ENCODE measurements around the gene SMOC2.

The SMOC2 gene

DNA sequence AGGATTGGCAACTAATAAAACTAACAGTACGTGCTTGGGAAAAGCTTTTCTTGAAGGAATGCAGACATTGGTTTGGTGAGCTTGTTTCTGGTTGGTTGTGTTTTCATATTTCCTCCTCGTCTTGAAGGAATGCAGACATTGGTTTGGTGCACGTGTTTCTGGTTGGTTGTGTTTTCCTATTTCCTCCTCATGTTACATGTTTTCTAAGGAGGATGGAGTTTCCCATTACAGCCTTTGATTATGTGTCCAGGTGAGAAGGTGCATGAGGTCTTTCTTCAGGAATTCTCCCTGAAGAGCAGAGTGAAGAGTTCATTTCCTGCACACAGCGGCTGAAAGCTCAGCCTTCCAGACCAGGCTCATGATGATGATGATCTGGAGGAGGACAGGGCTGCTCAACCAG lies 190.6 kb downstream of the SMOC2 start:
- DNase-seq, result no peak

DNA sequence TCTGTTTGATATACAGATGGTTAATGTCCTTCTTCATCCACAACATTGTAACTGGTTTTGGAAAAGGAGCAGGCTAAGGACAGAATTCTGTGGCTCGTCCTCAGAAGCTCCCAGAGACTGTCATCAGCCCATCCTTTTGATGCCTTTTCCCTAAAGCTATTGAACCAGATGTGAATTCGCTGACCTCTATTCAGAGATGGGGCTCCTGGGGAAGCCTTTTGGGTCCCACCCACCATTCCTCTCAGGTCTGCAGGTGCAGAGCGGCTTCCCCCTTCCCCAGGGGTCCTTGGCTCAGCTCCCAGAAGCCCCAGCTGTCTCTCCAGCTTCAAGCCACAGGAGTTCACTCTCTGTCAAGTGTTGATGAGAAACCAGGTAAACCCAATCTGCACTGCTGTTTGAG lies 191.7 kb downstream of the SMOC2 start:
- no peak for DNase-seq

DNA sequence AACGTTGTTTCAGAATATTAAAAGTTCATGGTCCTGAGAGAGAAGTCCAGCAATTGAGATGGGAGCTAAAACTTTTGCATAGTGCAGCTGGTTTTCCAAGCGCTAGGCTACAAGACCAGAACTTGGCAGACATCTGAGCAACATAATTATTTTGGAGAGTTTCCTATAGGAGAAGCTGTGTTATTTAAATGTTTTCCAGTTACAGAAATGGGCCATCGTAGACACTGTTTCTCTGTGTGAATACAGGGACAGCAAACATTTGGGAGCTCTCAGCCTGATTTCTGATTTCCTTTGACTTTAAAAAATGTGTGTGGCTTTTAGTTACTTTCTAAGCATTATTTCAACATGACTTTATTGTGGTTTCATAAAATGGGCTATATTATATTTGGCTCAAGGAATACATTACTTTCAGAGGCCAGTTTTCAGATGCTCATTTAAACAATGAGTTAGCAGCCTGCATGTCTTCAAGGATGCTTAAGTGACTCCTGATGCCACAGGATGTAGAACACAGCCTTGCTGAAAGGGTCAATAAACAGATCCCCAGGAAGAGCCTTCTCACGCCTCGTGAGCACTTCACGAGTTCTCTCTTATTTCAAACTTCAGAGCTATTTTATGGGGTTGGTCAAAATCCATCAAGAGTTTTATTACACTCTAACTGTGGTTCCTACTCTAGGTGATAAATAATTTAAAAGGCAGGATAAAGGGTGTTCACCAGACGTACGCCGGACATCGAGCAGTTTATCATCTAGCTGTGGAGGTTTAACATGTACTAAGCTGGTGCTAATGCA lies 193.8 kb downstream of the SMOC2 start:
- no peak for DNase-seq

DNA sequence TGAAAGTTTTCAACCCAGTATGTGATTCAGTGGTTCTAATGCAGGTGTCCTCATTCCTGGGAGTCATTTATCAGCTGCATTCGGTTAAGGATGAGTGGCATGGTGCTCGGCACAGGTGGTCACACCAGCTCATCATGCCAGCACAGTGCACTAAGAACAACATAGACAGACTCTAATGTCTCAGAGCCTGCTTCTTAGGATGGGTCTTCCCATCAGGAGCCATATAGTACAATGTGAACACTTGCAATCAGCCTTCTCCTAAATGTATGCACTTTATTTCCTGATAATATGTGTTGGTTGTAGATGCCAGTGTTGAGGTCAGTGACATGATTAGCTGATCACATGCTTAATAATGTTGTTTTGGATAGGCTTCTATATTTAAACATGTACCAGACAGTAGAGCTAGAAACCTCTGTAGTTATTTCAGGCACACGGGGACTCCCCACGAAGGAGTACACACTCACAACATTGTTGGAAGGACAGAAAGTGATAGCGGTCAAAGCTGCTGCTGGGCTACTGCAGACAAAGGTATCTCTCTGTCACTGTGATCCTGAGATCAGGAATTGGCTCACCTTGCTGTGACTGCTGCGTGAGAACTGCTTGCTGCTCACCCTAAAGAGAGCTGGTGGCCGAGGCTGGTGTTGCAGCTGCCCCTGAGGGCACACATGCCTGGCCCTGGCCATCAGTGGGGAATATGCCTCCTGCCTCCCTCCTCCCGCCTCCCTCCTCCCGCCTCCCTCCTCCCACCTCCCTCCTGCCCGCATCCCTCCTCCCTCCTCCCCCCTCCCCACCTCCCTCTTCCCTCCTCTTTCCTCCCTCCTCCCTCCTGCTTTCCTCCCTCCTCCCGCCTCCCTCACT lies 195.4 kb downstream of the SMOC2 start:
- no peak for DNase-seq

DNA sequence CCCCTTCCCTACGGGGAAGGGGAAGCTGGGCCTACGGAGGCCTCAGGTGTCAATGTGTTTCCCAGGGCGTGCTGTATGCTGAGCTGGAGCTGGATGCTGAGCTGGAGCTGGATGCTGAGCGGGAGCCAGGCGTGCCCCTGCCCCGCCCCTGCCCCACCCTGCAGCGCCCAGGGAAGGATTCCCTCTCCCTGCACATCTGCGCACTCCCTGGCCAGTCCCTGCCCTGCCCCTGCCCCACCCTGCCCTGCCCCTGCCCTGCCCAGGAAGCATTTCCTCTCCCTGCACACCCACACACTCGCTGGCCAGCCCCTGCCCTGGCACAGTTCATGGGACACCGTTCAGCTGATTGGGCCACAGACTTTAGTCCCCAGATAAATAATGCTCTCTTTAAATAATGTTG lies 196.8 kb downstream of the SMOC2 start:
- no peak for DNase-seq

DNA sequence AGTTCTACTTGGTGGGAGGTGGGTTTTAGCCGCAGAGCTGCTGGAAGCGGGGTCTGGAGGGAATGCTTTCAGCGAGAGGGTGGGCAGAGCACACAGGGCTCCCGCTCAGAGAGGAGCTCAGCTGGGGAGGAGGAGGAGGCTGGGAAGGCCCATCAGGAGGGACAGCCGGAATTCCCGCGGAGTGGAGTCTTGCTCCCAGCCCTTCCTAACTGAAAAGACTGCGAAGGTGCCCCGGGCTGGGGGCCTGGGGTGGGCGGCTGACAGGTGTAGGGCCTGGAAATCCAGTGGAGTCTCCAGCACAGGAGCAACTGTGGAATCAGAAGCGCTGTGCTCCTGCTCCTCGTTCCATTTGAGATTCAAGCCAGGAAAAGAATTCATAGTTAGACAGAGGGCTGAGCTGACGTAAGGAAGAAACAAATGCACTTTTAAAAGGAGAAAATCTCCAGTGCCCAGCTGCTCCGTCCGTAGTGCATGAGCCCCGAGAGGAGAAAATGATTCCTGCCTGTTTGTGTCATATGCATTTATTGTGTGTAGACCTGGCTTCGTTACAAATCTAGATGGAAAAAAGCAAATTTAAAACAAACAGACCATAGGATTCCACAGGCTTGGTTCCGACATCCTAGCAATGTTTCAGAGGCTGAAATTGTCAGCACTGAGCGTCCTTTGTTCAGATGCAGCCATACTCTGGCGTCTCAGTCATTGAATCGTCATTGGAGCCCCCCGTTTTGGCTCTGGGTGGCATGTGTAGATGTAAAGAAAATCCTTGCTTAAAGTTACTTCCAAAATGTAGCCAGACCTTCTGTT lies 197.7 kb downstream of the SMOC2 start:
- DNase-seq, result no peak

DNA sequence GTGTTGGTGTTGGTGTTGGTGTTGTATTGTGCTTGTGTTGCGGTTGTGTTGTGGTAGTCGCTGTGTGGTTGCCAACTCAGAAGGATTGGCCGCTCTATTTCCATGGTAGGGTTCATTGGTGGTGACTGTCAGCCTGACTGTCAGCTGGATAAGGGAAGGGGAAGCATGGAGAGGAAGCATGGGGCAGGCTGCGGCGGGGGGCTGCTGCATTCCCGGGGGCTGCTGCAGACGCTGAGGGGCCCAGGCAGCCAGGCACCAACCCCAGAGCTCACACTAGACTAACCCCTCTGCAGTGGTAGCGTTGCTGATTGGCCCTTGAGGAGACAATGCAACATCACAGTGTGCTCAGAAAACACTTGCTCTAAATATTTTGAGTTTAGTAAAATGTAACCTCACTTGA lies 199.2 kb downstream of the SMOC2 start:
- DNase-seq, result no peak

DNA sequence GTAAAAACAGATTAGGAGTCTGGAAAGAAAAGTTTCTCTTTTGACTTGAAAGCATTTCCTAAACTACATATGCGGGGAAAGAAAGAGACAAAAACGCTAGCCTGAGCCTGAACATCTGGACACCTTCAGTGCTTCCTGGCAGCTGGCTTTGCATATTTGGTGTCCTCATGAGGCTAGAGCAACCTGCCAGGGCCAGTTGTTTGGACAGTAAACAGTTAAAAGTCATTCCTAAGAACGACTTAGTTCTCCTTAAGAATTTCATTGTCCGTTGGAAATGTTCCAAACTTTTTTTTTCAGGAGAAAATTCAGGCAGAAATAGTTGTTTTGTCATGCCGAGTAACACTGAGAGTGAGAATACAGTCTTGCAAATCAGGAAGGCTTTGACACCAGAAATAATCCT lies 199.8 kb downstream of the SMOC2 start:
- peak; percentile 10 for DNase-seq

DNA sequence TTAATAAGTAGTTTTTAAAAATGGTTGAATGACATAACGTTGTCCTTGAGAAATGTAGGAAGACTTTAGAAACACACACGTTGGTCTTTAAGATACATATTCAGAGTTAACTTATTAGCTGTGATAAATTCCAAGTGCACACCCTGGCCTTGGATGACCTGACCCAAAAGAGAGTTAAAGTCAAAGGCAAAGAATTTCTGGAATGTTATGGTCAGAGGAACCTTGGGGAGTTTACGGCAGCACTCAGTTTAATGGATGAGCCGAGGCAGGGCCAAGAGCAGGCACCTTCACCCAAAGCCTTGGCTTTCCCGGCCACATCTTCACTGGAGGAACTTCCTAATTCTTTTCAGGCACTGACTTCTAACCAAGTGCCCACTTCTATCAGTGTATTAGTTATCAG lies 200.5 kb downstream of the SMOC2 start:
- peak; percentile 24 for DNase-seq

DNA sequence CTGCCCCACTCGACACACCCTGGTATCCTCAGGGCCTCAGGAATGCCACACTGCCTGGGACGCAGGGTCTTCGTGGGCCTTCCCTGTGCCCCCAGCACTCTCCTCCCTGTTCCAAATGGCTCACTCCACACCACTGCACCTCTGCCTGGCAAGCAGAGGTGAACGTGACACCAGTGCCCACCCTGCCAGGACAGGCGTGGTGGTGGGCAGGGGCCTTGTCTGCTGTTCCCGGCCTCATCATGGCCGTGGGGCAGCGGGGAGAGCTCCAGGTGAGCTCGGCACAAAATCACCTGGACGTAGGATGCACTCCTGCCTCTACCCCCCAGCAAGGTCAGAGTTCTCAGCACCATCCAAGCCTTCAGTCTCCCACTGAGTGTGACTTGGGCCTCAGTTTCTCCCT lies 202.4 kb downstream of the SMOC2 start:
- no peak for DNase-seq

DNA sequence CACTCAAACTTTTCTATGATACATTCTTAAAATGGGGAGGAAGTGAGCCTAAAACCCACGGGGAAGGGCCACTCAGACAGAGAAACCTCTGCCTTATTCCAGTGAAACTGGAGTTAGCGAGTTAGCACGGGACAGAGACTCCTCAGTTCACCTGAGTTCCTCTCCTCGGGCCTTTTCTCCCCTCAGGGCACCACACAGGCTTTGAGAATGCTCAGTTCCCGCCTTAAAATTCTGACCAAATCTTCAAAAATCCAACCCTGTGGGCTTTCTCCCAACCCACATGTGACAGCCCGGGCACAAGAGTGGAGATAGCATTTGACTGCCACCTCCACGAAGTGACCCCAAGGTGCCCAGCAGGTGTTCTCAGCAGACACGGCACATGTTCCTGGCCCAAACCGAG lies 204.3 kb downstream of the SMOC2 start:
- DNase-seq, result no peak

DNA sequence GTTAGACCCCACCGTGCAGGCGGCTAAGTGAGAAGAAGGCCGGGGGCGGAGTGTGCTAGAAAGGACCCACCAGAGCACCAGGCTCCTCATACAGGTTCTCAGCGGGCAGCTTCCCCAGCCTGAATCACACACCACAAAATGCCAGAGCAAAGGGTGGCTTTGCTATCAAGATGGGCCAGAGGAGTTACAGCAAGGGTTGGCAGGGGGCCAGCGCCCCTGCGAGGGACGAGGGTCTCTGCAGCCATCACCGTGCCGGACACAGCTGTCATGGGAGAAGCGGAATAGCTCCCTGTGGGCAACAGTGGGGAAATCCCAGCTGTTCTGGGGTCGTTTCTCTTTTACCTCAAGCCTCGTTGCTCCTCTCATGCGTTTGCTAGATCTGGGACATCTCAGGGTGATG lies 206.3 kb downstream of the SMOC2 start:
- no peak for DNase-seq

DNA sequence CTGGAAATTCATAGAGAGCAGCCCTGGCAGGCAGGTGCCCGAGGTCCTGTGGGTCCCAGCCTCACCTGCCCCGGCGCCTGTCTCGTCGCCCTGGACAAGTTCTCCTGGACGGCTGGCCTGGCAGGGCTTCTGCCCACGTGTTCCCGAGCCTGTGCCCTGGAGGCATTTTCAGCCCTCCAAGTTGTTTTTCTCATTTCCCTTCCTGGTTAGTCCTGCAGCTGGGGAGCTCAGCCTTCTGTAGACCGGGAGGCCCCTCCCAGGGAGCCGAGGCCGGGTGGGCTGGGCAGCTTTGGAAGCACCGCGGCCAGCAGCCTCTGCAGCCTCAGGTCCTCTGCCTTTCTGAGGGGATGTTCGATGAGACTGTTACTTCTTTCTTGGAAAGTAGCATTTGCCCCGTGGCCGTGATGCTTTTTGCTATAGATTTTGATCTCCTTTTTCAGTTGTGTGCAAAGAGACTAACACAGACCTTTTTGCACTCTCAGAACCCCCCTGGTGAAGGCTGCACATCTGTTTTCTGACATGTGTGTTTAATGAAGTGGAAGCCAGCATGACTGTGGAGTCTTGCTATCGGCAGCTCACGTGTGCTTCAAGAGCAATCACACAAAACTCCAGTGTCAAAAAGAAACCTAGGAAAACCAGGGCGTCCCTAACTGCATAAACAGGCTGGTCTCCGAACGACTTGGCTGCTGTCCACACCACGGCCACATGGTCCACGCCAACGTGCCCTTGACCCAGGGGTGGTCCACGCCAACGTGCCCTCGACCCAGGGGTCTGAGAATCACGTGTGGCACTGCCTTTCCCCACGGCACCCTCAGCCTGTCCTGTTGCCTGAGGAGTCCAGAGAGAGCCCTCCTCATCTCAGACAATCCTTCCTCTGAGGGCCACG lies 207.5 kb downstream of the SMOC2 start:
- DNase-seq, result peak; percentile 14

DNA sequence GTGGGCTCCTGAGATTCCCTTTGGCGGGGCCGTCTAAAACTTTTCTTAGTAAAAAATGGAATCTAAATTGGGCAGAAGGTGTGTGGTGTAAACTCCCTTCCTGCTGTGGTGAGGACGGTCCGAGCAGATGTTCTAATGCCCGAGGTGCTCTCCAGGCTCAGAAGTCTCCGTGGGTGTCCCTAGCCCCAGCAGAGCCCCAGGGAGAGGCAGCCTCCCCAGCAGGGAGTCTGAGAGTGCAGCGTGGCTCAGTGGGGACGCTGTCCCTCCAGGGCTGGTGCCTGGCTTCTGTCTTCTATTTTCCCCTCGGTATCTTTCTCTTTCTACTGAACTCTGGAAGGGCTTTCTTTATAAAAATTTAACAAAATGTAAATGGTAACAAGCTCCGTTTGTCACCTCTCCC lies 208.2 kb downstream of the SMOC2 start:
- no peak for DNase-seq

DNA sequence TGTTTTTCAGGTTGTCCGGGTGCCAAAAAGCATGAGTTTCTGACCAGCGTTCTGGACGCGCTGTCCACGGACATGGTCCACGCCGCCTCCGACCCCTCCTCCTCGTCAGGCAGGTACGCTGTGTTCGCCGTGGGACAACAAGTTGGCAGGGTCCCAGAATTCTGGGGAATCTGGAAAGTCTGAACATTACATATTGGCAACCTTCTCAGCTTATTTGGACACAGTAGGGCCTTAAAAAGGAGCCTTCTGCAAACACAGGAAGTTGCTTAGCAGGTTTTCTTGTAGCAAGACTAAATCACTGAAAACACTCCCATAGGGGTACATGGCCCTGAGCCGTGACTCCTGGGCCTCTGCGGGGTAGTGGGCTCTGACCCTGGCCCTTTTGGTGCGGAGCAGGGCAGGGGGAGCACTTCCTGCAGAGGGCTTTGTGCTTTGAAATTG lies 209.7 kb downstream of the SMOC2 start:
- DNase-seq, result no peak

DNA sequence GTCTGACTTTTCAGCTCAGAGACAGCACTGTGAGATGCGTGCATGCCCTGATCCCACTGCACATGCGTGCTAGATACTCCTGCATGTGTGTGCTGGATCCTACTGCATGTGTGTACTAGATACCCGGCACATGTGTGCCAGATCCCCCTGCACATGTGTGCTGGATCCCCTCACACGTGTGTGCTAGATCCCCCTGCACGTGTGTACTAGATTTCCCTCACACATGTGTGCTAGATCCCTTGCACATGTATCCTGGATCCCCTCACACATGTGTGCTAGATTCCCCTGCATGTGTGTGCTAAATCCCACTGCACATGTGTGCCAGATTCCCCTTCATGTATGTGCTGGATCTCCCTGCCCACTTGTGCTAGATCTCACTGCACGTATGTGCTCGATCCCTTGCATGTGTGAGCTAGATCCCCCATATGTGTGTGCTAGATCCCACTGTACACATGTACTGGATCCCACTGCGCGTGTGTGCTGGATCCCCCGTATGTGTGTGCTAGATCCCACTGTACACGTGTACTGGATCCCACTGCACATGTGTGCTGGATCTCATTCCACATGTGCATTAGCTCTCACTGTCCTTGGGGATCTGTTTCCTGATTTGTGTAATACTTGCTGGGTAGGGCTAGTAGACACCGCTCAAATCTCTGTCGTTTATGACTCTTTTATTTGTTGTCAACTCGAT lies 214.6 kb downstream of the SMOC2 start:
- no peak for DNase-seq

DNA sequence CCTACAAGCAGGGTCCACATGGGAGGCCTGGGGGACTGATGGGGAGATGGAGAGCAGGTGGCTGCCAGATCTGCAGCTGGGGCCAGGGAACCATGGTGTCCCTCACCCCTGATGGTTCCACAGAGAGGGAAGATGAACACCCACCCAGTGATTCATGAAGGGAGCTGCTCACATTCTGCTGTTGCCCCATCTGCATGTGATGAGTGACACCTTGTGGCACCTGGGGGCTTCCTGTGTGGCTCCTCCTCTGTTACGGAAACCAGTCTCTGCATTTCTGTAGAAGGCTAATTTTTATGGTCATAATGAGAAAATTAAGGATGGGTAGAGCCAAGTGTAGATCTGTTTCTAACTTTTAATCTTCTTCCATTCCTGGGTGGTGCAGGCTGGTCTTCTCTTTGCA lies 217.1 kb downstream of the SMOC2 start:
- DNase-seq, result no peak

DNA sequence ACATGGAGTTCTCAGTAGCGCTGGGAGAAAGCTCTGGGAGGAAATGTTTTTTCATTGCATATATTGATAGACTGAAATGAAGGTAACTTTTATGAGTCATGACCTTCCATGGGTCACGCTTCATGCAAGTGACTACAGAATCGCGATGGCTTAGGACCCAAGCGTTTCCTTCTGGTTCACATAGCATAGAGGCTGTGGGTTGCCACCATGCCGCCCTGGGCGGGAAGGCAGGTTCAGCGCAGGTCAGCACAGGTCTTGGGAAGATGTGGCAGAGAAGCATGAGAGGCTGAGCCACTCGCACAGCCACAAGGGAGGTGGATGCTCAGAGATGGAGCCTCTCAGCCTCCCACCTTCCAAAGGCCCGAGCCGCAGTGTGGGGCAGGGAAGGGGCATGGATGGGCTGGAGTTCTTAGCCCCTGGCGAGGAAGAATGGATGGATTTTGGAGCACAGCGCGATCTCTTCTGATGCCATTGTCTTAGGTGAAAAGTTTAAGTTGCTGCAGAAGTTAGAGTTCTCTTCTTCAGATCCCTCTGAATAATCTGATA lies 219.5 kb downstream of the SMOC2 start:
- DNase-seq, result no peak

DNA sequence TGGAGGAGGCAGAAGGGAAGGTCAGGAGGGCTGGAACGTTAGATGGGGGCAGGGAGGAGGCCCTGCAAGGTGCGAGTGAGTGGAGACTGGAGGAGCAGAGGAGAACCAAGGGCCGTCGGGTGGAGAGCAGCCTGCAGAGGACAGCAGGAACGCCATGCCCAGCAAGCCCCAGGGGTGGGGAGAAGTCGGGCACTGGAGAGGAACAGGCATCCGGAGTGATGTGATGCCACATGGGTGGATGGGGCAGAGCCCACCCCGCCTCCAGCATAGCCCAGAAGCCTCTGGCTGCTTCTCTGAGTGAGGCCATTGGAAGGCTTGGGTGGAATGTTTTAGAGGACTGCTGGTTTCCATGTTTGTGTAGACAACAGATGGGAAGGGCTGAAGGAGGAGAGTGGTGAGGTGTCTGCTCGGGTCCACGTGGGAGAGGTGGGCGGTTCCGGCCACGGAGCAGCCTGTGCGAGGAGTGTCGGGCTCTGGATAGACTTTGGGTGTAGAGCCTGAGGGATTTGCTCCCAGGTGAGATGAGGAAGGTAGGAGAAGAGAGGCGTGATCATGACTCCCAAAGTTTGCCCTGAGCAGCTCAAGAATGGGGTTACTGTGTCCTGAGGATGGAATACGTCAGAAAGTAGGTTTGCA lies 221.4 kb downstream of the SMOC2 start:
- no peak for DNase-seq

DNA sequence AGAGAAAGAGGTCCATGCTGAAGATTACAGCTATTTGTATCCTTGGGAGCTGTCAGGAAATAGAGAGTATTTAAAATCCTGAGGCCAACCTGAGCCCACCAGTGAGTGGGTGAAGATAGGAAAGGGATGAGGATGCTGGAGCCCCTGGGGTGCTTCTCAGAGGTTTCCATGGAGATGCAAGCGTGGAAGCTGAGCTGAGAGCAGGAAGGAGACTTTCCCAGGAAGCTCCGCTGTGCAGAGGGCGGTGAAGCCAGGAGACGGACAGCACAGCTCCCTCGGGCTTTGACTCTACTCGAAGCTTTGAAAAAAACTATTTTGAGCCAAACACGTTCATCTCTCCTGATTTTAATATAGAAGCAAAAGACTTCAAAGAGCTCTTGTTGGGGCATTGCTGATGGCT lies 222.1 kb downstream of the SMOC2 start:
- no peak for DNase-seq

DNA sequence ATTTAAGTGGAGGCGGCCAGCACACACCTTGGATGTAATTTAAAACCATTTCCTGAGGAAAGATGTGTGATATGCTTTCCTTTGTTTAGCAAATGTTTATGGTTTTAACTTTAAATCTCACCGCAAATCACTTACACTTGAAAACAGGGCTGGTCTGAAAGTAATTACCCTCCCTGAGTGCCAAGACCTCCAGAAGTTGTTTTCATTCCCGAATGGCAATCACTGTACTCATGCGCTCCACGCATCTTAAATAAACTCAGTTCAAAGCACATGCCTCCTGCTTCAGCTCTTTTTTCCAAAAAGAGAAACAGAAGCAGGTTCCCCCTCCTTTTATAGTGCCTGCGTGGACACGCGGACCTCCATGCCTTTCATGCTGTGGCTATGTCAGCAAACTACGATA lies 224.0 kb downstream of the SMOC2 start:
- no peak for DNase-seq
